Occipital lobe (tissue), 2 donors: ENCODE data around the gene LZTS2. TPM values are rescaled to one million over a fixed set of nuclear protein-coding genes. Genes with fewer than 3 reads are reported as not detected.
"Not testable (repeated sequence)": the region's sequence is repeated elsewhere in the genome, so short reads cannot be mapped to it uniquely, and the experiment has no call there.

ENCODE experiments used
- DNase-seq: peaks from one replicate; lab custom pipeline; 2025; lab: John Stamatoyannopoulos, UW
- total RNA-seq: library from RNA; depleted of rRNA; stranded (reverse); fragments of >200 nt; gene quantifications from one replicate; pipeline ENCODE4 v1.2.3, GENCODE V29; 2014

Gene LZTS2
- total RNA-seq, result 15.4 TPM

- DNase-seq, result no peak
Observed at GRCh38 chr10:100999742-101000126, at the start of gene LZTS2. Gene LZTS2 (plus strand): TSS chr10:100999808. CDS start chr10:101002539, 2,731 bp downstream.

DNA sequence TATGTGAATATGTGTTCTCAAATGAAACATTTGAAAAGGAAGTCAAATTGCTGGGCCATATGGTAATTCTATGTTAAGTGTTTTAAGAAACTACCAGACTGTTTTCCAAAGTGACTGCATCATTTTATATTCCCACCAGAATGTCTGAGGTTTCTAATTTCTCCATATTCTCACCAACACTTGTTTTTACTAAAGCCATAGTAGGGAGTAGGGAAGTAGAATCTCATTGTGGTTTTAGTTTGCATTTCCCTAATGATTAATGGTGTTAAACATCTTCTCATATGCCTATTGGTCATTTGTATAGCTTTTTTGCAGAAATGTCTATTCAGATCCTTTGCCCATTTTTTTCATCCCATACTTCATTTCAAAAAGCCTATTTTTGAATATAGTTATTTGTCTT, 39.4 kb upstream of the LZTS2 start:
- no peak for DNase-seq

DNA sequence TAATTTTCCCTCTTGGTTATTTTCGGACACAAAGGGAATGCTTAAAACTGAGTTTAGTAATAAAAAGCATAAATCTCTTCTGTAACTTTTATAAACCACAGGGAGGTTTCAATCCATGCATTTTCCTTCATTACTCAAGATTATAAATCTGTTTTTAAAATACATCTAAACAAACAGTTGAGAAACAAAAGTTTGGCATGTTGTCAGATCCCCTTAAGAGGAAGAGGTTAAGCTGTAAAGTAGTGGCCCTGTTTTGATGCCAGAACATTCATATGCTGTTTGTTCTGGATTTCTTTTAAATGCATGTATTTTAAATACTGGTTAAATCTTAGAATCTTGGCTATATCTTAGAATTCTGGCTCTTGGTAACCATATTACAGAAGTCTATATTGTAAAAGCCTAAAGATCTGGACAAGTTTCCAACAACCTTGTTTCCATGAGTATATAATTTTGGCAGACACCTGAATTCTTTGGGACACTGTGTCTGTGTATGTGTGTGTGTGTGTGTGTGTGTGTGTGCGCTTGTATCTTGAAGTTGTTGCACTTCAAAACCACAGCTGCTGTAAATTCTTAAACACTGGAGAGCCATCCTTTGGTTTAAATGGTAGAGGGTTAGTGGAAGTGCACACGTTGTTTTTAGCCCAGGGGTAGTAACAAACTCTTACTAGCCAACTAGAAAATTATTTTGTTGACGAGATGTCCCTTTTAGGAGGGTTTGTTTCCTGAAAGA, 37.1 kb upstream of the LZTS2 start:
- DNase-seq, result no peak

GRCh38 chr10:100963826-100964225, 35.8 kb upstream of the LZTS2 start:
- no peak for DNase-seq

- no peak for DNase-seq
Observed at GRCh38 chr10:100965820-100966219, 33.8 kb upstream of the LZTS2 start.

- DNase-seq, result no peak
Observed at GRCh38 chr10:100966887-100967286, 32.7 kb upstream of the LZTS2 start.

GRCh38 chr10:100967332-100967731, 32.3 kb upstream of the LZTS2 start:
- no peak for DNase-seq

GRCh38 chr10:100968062-100968736, 31.4 kb upstream of the LZTS2 start:
- no peak for DNase-seq

DNA sequence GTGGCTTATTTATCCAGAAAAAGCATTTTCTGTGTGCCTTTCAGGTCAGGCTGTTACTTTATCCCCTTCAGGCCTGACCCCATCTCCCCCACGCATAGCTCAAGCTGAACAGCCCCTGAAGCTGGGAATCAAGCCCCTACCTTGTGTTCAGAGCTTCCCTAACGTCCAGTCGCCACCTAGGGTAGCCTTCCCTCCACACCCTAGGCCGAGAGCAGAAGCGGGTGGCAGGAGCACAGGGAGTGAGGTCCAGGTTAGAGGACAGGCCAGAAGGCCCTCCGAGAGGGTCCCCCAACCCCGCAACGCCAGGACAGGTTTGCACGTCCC, 30.8 kb upstream of the LZTS2 start:
- no peak for DNase-seq

GRCh38 chr10:100969187-100970075, 30.2 kb upstream of the LZTS2 start, which contains the start of gene SEMA4G:
Gene SEMA4G (plus strand): TSS chr10:100969504. CDS start chr10:100972913, 3,409 bp downstream.
- DNase-seq, result no peak

DNA sequence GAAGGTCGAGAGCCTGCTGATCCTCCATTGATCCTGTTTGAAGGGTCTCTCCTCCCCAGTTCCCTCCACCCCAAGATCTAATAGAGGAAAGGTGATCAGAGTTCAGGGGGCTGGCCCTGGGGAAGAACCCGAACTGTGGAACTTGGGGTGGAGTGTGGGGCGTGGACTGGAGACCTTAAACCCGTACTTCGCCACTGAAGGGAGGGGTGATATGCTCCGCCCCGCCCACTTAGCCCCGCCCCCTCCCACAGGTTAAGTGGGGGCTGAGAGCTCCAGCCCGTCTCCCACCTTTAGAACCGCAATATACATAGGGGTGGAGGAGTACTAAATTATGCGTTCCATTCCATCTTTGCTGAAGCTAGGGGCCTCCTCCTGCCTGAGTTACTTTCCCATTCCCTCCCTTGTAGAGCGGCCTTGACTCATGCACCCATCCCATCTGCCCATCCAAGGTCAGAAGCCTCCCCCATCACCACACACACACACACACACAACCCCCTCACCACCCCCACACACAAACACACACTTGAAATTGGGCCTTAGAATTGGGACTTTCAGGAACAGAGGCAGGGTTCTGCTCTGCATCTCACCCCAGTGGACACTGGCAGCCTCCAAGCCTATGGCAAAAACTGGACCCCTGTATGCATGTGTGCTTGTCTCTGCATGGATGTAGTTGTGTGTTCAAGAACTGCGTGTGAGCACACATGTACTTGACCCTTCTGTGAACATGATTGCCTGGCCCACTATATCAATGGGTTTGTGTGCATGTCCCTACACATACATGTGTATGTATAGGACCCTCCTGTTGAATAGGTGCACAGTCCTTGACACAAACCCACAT, 29.3 kb upstream of the LZTS2 start:
- no peak for DNase-seq

GRCh38 chr10:100970914-100971811, 28.4 kb upstream of the LZTS2 start:
- no peak for DNase-seq

GRCh38 chr10:100972115-100972903, 27.3 kb upstream of the LZTS2 start:
- DNase-seq, result no peak

DNA sequence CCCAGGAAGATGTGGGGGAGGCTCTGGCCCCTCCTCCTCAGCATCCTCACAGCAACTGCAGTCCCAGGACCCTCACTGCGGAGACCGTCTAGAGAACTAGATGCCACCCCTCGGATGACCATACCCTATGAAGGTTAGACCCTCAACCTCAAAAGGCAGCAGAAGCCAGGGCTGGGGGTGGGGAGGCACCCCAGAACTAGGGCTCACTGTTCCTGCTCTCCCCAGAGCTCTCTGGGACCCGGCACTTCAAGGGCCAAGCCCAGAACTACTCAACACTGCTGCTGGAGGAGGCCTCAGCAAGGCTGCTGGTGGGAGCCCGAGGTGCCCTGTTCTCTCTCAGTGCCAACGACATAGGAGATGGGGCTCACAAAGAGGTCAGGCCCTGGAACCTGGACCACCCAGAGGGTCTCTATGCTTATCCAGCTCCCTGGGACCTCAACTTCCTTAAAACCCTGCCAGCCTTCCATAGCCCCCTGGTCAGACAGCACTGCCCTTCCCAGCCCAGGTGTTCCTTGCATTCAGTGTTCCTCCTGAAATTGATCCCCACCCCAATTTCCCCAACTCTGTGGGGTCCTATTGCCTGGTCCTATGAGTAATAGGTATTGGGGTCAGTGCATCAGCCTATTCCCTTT, 26.6 kb upstream of the LZTS2 start:
- DNase-seq, result no peak

- DNase-seq, result not testable (repeated sequence)
Observed at GRCh38 chr10:100975397-100975796, 24.2 kb upstream of the LZTS2 start.

- no peak for DNase-seq
Observed at GRCh38 chr10:100976906-100977305, 22.7 kb upstream of the LZTS2 start.

- DNase-seq, result no peak
Observed at GRCh38 chr10:100977436-100977835, 22.2 kb upstream of the LZTS2 start.

GRCh38 chr10:100978121-100978900, 21.3 kb upstream of the LZTS2 start:
- no peak for DNase-seq
